HFFc6 (cell line): ENCODE data around the gene PGAP3. TPM values are rescaled to one million over a fixed set of nuclear protein-coding genes. Genes with fewer than 3 reads are reported as not detected.

ENCODE experiments used
- DNase-seq: peaks from one replicate; pipeline ENCODE4 v3.0.0-alpha.2; 2018
- H3K27ac Mint-ChIP-seq: 2 replicates; pipeline ENCODE4 v1.8.0; 2020; ENCODE audit warnings: mild to moderate bottlenecking, mixed read lengths
- H3K27me3 Mint-ChIP-seq: 2 replicates; pipeline ENCODE4 v1.8.0; 2021; ENCODE audit warnings: mild to moderate bottlenecking, moderate library complexity, mixed read lengths; ENCODE audit not compliant: insufficient read depth
- H3K36me3 Mint-ChIP-seq: 2 replicates; pipeline ENCODE4 v1.8.0; 2021; ENCODE audit warnings: low read depth, mixed read lengths
- H3K4me1 Mint-ChIP-seq: 2 replicates; pipeline ENCODE4 v1.8.0; 2020; ENCODE audit warnings: low read depth, mixed read lengths
- H3K4me3 Mint-ChIP-seq: 2 replicates; pipeline ENCODE4 v1.8.0; 2020; ENCODE audit warnings: mild to moderate bottlenecking, moderate library complexity, mixed read lengths
- H3K9me3 Mint-ChIP-seq: 2 replicates; pipeline ENCODE4 v1.8.0; 2020; ENCODE audit warnings: mild to moderate bottlenecking, mixed read lengths
- total RNA-seq, 6 experiments: library from RNA; stranded (reverse); fragmentation: NEBNext Ultra II Directional; extraction: Animal tissue kit (Norgen Biotek cat#: 25700); gene quantifications; 2 replicates in 1 of 6; 3 replicates in 5 of 6; pipeline ENCODE4 v1.2.3, GENCODE V29; 2021
- TF ChIP-seq, protein P1 (sequence below): fragments of 200-600 bp; sonication (generic); IDR thresholded peaks from 2 replicates; pipeline ENCODE4 v1.5.0; 2021; ENCODE audit warnings: antibody characterized with exemption, mild to moderate bottlenecking

Gene PGAP3
- total RNA-seq, 6 experiments from 2014 or later: 9.9 to 15.5 (median 12.7) TPM

DNA sequence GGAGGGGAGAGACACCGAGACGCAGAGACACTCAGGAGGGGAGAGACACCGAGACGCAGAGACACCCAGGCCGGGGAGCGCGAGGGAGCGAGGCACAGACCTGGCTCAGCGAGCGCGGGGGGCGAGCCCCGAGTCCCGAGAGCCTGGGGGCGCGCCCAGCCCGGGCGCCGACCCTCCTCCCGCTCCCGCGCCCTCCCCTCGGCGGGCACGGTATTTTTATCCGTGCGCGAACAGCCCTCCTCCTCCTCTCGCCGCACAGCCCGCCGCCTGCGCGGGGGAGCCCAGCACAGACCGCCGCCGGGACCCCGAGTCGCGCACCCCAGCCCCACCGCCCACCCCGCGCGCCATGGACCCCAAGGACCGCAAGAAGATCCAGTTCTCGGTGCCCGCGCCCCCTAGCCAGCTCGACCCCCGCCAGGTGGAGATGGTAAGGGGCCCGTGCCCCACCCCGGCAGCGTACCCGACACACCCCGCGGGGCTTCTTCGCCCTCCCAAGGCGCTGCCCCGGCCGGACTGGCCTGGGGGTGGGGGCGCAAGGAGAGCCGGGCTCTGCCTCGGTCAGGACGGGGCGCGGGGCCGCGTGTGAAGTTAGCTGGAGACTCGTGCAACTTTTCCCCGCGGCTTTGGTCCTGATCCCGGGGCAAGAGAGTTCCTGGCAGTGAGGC is 60.7 kb downstream of the PGAP3 start:
- no peak for DNase-seq
- Mint-ChIP-seq H3K36me3 (no peaks in the 10 kb centered on the region), H3K4me1 (peaks cover 8% of the 10 kb centered on the region), H3K27ac (no peak overlapping the region), H3K9me3 (no peaks in the 10 kb centered on the region), H3K4me3 (no peak overlapping the region), H3K27me3 (peaks cover 44% of the 10 kb centered on the region)
- TF ChIP-seq, protein P1, sequence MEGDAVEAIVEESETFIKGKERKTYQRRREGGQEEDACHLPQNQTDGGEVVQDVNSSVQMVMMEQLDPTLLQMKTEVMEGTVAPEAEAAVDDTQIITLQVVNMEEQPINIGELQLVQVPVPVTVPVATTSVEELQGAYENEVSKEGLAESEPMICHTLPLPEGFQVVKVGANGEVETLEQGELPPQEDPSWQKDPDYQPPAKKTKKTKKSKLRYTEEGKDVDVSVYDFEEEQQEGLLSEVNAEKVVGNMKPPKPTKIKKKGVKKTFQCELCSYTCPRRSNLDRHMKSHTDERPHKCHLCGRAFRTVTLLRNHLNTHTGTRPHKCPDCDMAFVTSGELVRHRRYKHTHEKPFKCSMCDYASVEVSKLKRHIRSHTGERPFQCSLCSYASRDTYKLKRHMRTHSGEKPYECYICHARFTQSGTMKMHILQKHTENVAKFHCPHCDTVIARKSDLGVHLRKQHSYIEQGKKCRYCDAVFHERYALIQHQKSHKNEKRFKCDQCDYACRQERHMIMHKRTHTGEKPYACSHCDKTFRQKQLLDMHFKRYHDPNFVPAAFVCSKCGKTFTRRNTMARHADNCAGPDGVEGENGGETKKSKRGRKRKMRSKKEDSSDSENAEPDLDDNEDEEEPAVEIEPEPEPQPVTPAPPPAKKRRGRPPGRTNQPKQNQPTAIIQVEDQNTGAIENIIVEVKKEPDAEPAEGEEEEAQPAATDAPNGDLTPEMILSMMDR: no peak

GRCh38 chr17:39626171-39627046 is 61.4 kb downstream of the PGAP3 start, which contains the start of gene PPP1R1B:
Gene PPP1R1B, plus strand, starts transcription at chr17:39626952. Its CDS starts 441 bp downstream, at chr17:39627393.
- no peak within 1 kb of the TSS for H3K4me3 Mint-ChIP-seq
- no peaks in the 10 kb centered on the region for H3K9me3 Mint-ChIP-seq
- peaks cover 40% of the 10 kb centered on the region for H3K27me3 Mint-ChIP-seq
- H3K27ac Mint-ChIP-seq: no peak within 1 kb of the TSS
- no peak for DNase-seq
- peaks cover 13% of the 10 kb centered on the region for H3K4me1 Mint-ChIP-seq
- TF ChIP-seq, protein P1: no peak
- H3K36me3 Mint-ChIP-seq: no peaks in the 10 kb centered on the region

DNA sequence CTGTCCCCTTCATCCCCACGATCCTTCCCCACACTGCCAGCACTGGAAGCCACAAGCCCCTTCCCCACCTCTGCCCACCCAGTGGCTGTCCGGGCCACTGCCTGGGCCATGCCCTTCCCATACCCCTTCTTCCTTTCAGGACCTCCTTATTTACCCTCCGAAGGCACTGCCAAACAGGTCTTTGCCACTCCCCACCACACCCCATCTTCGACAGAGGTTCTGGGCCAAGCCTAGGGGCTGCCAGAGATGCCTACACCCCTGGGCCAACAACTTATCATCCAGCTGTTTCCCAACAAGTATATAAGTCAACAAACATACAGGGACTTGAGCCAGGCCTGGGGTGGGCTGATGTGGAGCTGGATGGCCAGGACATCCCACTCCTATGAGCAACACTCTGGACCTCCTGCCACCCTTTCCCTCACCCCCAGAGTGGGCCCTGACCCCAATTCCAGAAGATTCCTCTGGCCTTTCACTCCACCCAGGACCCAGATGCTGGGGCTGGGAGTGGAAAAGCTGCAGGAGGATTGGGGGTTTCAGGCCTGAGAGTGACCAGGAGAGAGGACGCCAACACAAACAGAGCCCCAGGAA is 62.6 kb downstream of the PGAP3 start:
- Mint-ChIP-seq H3K4me3 (no peak overlapping the region), H3K4me1 (peaks cover 13% of the 10 kb centered on the region), H3K9me3 (no peaks in the 10 kb centered on the region), H3K27ac (no peak overlapping the region), H3K27me3 (peaks cover 39% of the 10 kb centered on the region), H3K36me3 (no peaks in the 10 kb centered on the region)
- TF ChIP-seq, protein P1: no peak
- no peak for DNase-seq

GRCh38 chr17:39624313-39624712 is 63.5 kb downstream of the PGAP3 start:
- no peaks in the 10 kb centered on the region for H3K9me3 Mint-ChIP-seq
- H3K27me3 Mint-ChIP-seq: peaks cover 39% of the 10 kb centered on the region
- no peak overlapping the region for H3K27ac Mint-ChIP-seq
- no peak overlapping the region for H3K4me3 Mint-ChIP-seq
- H3K4me1 Mint-ChIP-seq: peaks cover 13% of the 10 kb centered on the region
- no peak for DNase-seq
- no peaks in the 10 kb centered on the region for H3K36me3 Mint-ChIP-seq
- TF ChIP-seq, protein P1: no peak

GRCh38 chr17:39623356-39623950 is 64.4 kb downstream of the PGAP3 start:
- peaks cover 13% of the 10 kb centered on the region for H3K4me1 Mint-ChIP-seq
- TF ChIP-seq, protein P1: peak; percentile 96
- no peaks in the 10 kb centered on the region for H3K9me3 Mint-ChIP-seq
- H3K27ac Mint-ChIP-seq: no peak overlapping the region
- no peaks in the 10 kb centered on the region for H3K36me3 Mint-ChIP-seq
- peaks cover 39% of the 10 kb centered on the region for H3K27me3 Mint-ChIP-seq
- peak; percentile 50 for DNase-seq
- H3K4me3 Mint-ChIP-seq: no peak overlapping the region
